Neural cell (in vitro differentiated cells): Measurements from ENCODE around the gene DHRS1. TPM values are rescaled to one million over a fixed set of nuclear protein-coding genes. Genes with fewer than 3 reads are reported as not detected.

Experiments
- H2AFZ ChIP-seq: fragments of 200-600, 300-800 bp; sonication (generic), shearing (Covaris generic); 2 replicates; pipeline ENCODE4 v1.6.0; 2014; ENCODE audit warnings: low read depth, mild to moderate bottlenecking, antibody characterized with exemption, low read length, moderate library complexity
- H3F3A ChIP-seq: fragments of 200-600 bp; shearing (Covaris generic); 2 replicates; pipeline ENCODE4 v1.6.1; 2016; ENCODE audit warnings: mild to moderate bottlenecking, moderate library complexity, mixed read lengths, antibody characterized with exemption, low read length; ENCODE audit not compliant: insufficient read depth, poor library complexity, severe bottlenecking
- H3K27ac ChIP-seq: fragments of 200-600, 300-800 bp; sonication (generic), shearing (Covaris generic); 2 replicates; pipeline ENCODE4 v1.5.1; 2014; ENCODE audit warnings: mild to moderate bottlenecking, low read length, moderate library complexity
- H3K27me3 ChIP-seq: fragments of 300-800, 200-600 bp; sonication (generic), shearing (Covaris generic); 2 replicates; pipeline ENCODE4 v1.6.0; 2014; ENCODE audit warnings: mild to moderate bottlenecking, low read depth, low read length, moderate library complexity; ENCODE audit not compliant: insufficient read depth
- H3K36me3 ChIP-seq: fragments of 300-800, 200-600 bp; sonication (generic), shearing (Covaris generic); 2 replicates; pipeline ENCODE4 v1.5.1; 2014; ENCODE audit warnings: mild to moderate bottlenecking, antibody characterized with exemption, low read length, moderate library complexity; ENCODE audit not compliant: insufficient read depth
- H3K4me2 ChIP-seq: fragments of 300-800, 200-600 bp; sonication (generic), shearing (Covaris generic); 2 replicates; pipeline ENCODE4 v1.6.0; 2014; ENCODE audit warnings: mild to moderate bottlenecking, low read length
- H3K4me3 ChIP-seq: fragments of 300-800, 200-600 bp; sonication (generic), shearing (Covaris generic); 2 replicates; pipeline ENCODE4 v1.5.1; 2014; ENCODE audit warnings: mild to moderate bottlenecking, low read length, moderate library complexity
- H3K79me2 ChIP-seq: fragments of 200-600 bp; shearing (Covaris generic); replicated peaks from 2 replicates; pipeline ENCODE4 v1.6.0; 2014; ENCODE audit warnings: mild to moderate bottlenecking, low read length, moderate library complexity; ENCODE audit not compliant: insufficient read depth
- H3K9ac ChIP-seq: fragments of 300-800, 200-600 bp; sonication (generic), shearing (Covaris generic); 2 replicates; pipeline ENCODE4 v1.6.1; 2016; ENCODE audit warnings: mild to moderate bottlenecking, low read length, mixed read lengths
- H3K9me2 ChIP-seq: fragments of 200-600 bp; shearing (Covaris generic); 2 replicates; pipeline ENCODE4 v1.6.1; 2016; ENCODE audit warnings: mild to moderate bottlenecking, low read length, mixed read lengths; ENCODE audit not compliant: insufficient read depth
- H3K9me3 ChIP-seq: fragments of 200-600, 300-800 bp; sonication (generic), shearing (Covaris generic); 2 replicates; pipeline ENCODE4 v1.6.1; 2016; ENCODE audit warnings: mild to moderate bottlenecking, mixed run types, low read length, moderate library complexity, mixed read lengths
- H4K20me1 ChIP-seq: fragments of 200-600 bp; shearing (Covaris generic); 2 replicates; pipeline ENCODE4 v1.6.1; 2016; ENCODE audit warnings: mild to moderate bottlenecking, mixed run types; ENCODE audit not compliant: insufficient read depth
- CTCF ChIP-seq: fragments of 450-650 bp; IDR thresholded peaks from 2 replicates; pipeline ENCODE4 v1.5.1; 2014; ENCODE audit warnings: antibody characterized with exemption, mild to moderate bottlenecking, moderate library complexity; ENCODE audit not compliant: poor library complexity, severe bottlenecking
- EP300 ChIP-seq: fragments of 450-650 bp; conservative IDR thresholded peaks from 2 replicates; pipeline ENCODE4 v1.6.1; 2014; ENCODE audit warnings: antibody characterized with exemption, mild to moderate bottlenecking, moderate library complexity; ENCODE audit not compliant: poor library complexity, severe bottlenecking
- EZH2 ChIP-seq: fragments of 200-600, 300-800 bp; shearing (Covaris generic), sonication (generic); IDR thresholded peaks from 2 replicates; pipeline ENCODE4 v1.6.1; 2014; ENCODE audit warnings: antibody characterized with exemption, low read length, borderline replicate concordance, mild to moderate bottlenecking; ENCODE audit not compliant: insufficient read depth, poor library complexity, severe bottlenecking
- MXI1 ChIP-seq: fragments of 450-650 bp; conservative IDR thresholded peaks from 2 replicates; pipeline ENCODE4 v1.6.1; 2014; ENCODE audit warnings: antibody characterized with exemption, mild to moderate bottlenecking; ENCODE audit not compliant: poor library complexity, severe bottlenecking
- POLR2AphosphoS5 ChIP-seq: IDR thresholded peaks from 2 replicates; pipeline ENCODE4 v1.6.1; 2012
- RAD21 ChIP-seq: fragments of 450-650 bp; conservative IDR thresholded peaks from 2 replicates; pipeline ENCODE4 v1.6.1; 2014; ENCODE audit warnings: antibody characterized with exemption, mild to moderate bottlenecking, moderate library complexity
- REST ChIP-seq: IDR thresholded peaks from 2 replicates; pipeline ENCODE4 v1.6.1; 2012; ENCODE audit warnings: borderline replicate concordance
- SMC3 ChIP-seq: fragments of 450-650 bp; conservative IDR thresholded peaks from 2 replicates; pipeline ENCODE4 v1.6.1; 2014; ENCODE audit warnings: antibody characterized with exemption, mild to moderate bottlenecking, moderate library complexity; ENCODE audit not compliant: poor library complexity
- TAF1 ChIP-seq: IDR thresholded peaks from 2 replicates; pipeline ENCODE4 v1.6.1; 2012; ENCODE audit warnings: low read depth
- polyA plus RNA-seq: library from polyadenylated mRNA; depleted of rRNA; stranded (reverse); fragments of >200 nt; gene quantifications from 2 replicates; pipeline ENCODE4 v1.2.3, GENCODE V29; 2014

The DHRS1 gene
- polyA plus RNA-seq, 1 donor from 2014 or later = 6.9 TPM

GRCh38 chr14:24309538-24310264 lies 10.1 kb upstream of the DHRS1 start, which contains the start of gene LTB4R2:
LTB4R2 (plus strand) TSS chr14:24310140; CDS start chr14:24310665, 525 bp downstream.
- no peak within 1 kb of the TSS for H3K4me3 ChIP-seq
- no peak within 1 kb of the TSS for H3K27ac ChIP-seq
- H4K20me1 ChIP-seq = no peaks in the 10 kb centered on the region
- no peaks in the 10 kb centered on the region for H3K9me2 ChIP-seq
- no peaks in the 10 kb centered on the region for H3F3A ChIP-seq
- H3K9ac ChIP-seq = no peak within 1 kb of the TSS
- TF ChIP-seq TAF1 (no peak), MXI1 (no peak), EZH2 (no peak), POLR2AphosphoS5 (no peak), SMC3 (no peak), RAD21 (no peak), REST (no peak), EP300 (no peak), CTCF (no peak)
- no peaks in the 10 kb centered on the region for H3K27me3 ChIP-seq
- H2AFZ ChIP-seq = no peak within 1 kb of the TSS
- no peak within 1 kb of the TSS for H3K4me2 ChIP-seq
- H3K79me2 ChIP-seq = no peaks in the 10 kb centered on the region
- H3K36me3 ChIP-seq = no peaks in the 10 kb centered on the region
- no peaks in the 10 kb centered on the region for H3K9me3 ChIP-seq

- Histone ChIP-seq H3K27ac (no peak overlapping the region), H3K27me3 (no peaks in the 10 kb centered on the region), H3K9me2 (no peaks in the 10 kb centered on the region), H3K79me2 (no peaks in the 10 kb centered on the region), H3K36me3 (no peaks in the 10 kb centered on the region), H3K9ac (no peak overlapping the region), H4K20me1 (no peaks in the 10 kb centered on the region), H3K4me2 (no peak overlapping the region), H2AFZ (no peak overlapping the region), H3F3A (no peaks in the 10 kb centered on the region), H3K4me3 (no peak overlapping the region), H3K9me3 (no peaks in the 10 kb centered on the region)
- TF ChIP-seq RAD21 (no peak), SMC3 (peak; percentile 6)
Measured at GRCh38 chr14:24308342-24309124, 9.0 kb upstream of the DHRS1 start.
